ENCODE measurements around the gene LEMD1.
"Not testable (repeated sequence)": the region's sequence is repeated elsewhere in the genome, so short reads cannot be mapped to it uniquely, and the experiment has no call there.

DNA sequence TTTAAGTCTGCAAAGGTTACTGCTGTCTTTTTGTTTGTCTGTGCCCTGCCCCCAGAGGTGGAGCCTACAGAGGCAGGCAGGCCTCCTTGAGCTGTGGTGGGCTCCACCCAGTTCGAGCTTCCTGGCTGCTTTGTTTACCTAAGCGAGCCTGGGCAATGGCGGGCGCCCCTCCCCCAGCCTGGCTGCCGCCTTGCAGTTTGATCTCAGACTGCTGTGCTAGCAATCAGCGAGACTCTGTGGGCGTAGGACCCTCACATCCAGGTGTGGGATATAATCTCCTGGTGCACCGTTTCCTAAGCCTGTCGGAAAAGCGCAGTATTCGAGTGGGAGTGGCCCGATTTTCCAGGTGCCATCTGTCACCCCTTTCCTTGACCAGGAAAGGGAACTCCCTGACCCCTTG is 15.6 kb downstream of the LEMD1 start:
- not testable (repeated sequence) for TF ChIP-seq CTCF, POLR2AphosphoS5 (IDR thresholded peaks at IDR 0.05)

Data from prostate gland (tissue), 2 donors.